Fibroblast of lung (primary cell): ENCODE results near the gene ACTRT2. TPM values are rescaled to one million over a fixed set of nuclear protein-coding genes. Genes with fewer than 3 reads are reported as not detected.

Experiments used
- DNase-seq, 2 donors: peaks; one replicate each; pipeline versions ENCODE4 v3.0.0 to v3.0.0-alpha.2; 2010; ENCODE audit warnings: low read depth in 2 of 2
- H2AFZ ChIP-seq: 2 replicates; pipeline ENCODE4 v1.5.1; 2012; ENCODE audit warnings: low read length, control low read depth, inconsistent platforms
- H3K27ac ChIP-seq: 2 replicates; pipeline ENCODE4 v1.5.1; 2011; ENCODE audit warnings: low read length, control low read depth; ENCODE audit not compliant: insufficient read depth
- H3K27me3 ChIP-seq: 2 replicates; pipeline ENCODE4 v1.5.1; 2011; ENCODE audit warnings: mild to moderate bottlenecking, low read length; ENCODE audit not compliant: control insufficient read depth, insufficient read depth
- H3K36me3 ChIP-seq: 2 replicates; pipeline ENCODE4 v1.5.1; 2011; ENCODE audit warnings: low read length; ENCODE audit not compliant: control insufficient read depth, insufficient read depth
- H3K4me1 ChIP-seq: 2 replicates; pipeline ENCODE4 v1.5.1; 2011; ENCODE audit warnings: low read length; ENCODE audit not compliant: control insufficient read depth, insufficient read depth; ENCODE audit errors: extremely low read depth
- H3K4me2 ChIP-seq: 2 replicates; pipeline ENCODE4 v1.5.1; 2011; ENCODE audit warnings: low read length, control low read depth; ENCODE audit not compliant: insufficient read depth; ENCODE audit errors: extremely low read depth
- H3K4me3 ChIP-seq, 4 experiments: fragments of 200-600 bp in 1 of 4; sonication (generic) in 1 of 4; replicated peaks in 1 of 4; 2 replicates each; pipeline ENCODE4 v1.5.1; 2011 to 2016; ENCODE audit warnings: low read length in 4 of 4, low read depth in 3 of 4, mild to moderate bottlenecking in 3 of 4, control low read depth in 2 of 4, inconsistent platforms in 1 of 4, mixed read lengths in 1 of 4; ENCODE audit not compliant: insufficient read depth in 1 of 4; ENCODE audit errors: control extremely low read depth in 1 of 4
- H3K79me2 ChIP-seq: 2 replicates; pipeline ENCODE4 v1.5.1; 2012; ENCODE audit warnings: mild to moderate bottlenecking, low read length, inconsistent platforms; ENCODE audit not compliant: control insufficient read depth, insufficient read depth
- H3K9ac ChIP-seq: 2 replicates; pipeline ENCODE4 v1.5.1; 2011; ENCODE audit warnings: mild to moderate bottlenecking, low read length, control low read depth; ENCODE audit not compliant: insufficient read depth
- H3K9me3 ChIP-seq: 2 replicates; pipeline ENCODE4 v1.5.1; 2012; ENCODE audit warnings: low read depth, low read length; ENCODE audit not compliant: control insufficient read depth, insufficient read depth
- H4K20me1 ChIP-seq: 2 replicates; pipeline ENCODE4 v1.5.1; 2011; ENCODE audit warnings: low read length; ENCODE audit not compliant: control insufficient read depth, insufficient read depth; ENCODE audit errors: extremely low read depth
- CTCF ChIP-seq, 2 donors: IDR thresholded peaks in 1 of 2; conservative IDR thresholded peaks in 1 of 2; 1 replicate in 1 of 2; 2 replicates in 1 of 2; pipeline ENCODE4 v1.5.1; 2011 to 2012; ENCODE audit warnings: low read length in 2 of 2, control low read depth in 1 of 2, inconsistent platforms in 1 of 2, low read depth in 1 of 2, mild to moderate bottlenecking in 1 of 2
- EZH2 ChIP-seq: IDR thresholded peaks from 2 replicates; pipeline ENCODE4 v1.5.1; 2012; ENCODE audit warnings: low read length, control low read depth, mild to moderate bottlenecking; ENCODE audit errors: missing control alignments
- polyA plus RNA-seq, 2 donors: library from polyadenylated mRNA; depleted of rRNA in 1 of 2; stranded (reverse) in 1 of 2; unstranded in 1 of 2; fragments of >200 nt; gene quantifications; 2 replicates each; pipeline ENCODE4 v1.2.1, GENCODE V29; 2011 to 2012; ENCODE audit warnings: missing spikeins in 1 of 2
- total RNA-seq: library from RNA; depleted of rRNA; stranded (reverse); fragments of >200 nt; gene quantifications from 2 replicates; pipeline ENCODE4 v1.2.1, GENCODE V29; 2014

The ACTRT2 gene
- total and polyA plus RNA-seq, 2 donors (not counting 1 experiment from before 2014, with no cell fraction given), result not detected

GRCh38 chr1:2980849-2981248 is 40.4 kb upstream of the ACTRT2 start:
- Histone ChIP-seq H3K4me1 (no peaks in the 10 kb centered on the region), H3K9me3 (no peaks in the 10 kb centered on the region), H3K9ac (no peak overlapping the region), H2AFZ (no peak overlapping the region), H3K4me3 (no peak overlapping the region), H3K79me2 (no peaks in the 10 kb centered on the region), H3K4me2 (no peak overlapping the region), H3K27ac (no peak overlapping the region), H3K27me3 (no peaks in the 10 kb centered on the region), H3K36me3 (no peaks in the 10 kb centered on the region), H4K20me1 (no peaks in the 10 kb centered on the region)
- TF ChIP-seq CTCF (conservative IDR thresholded peaks at IDR 0.05 in 1 of 2, IDR thresholded peaks at IDR 0.05 in 1 of 2; ENCODE audit: low read depth in 1 of 2, low read length in 2 of 2) (no peak), EZH2 (no peak)
- no peak for DNase-seq

DNA sequence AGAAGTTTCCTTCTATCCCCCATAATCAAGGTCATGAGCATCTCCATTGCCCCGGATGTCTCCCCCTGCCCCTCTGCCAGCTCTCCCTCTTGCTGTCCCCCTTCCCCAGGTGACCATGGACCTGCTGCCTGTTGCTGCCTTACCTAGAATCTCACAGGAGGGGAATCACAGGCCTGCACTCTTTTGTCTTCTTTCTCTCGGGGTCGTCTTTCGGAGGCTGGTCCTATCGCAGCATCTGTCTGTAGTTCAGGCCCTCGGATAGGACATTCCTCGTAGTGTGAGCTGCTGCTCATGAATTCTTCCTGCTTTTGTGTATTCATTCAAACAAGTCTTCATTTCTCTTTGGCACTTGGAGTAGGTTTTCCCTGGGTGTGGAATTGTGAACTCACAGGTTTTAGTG is 39.9 kb upstream of the ACTRT2 start:
- no peak for DNase-seq
- Histone ChIP-seq H3K27me3 (no peaks in the 10 kb centered on the region), H3K36me3 (no peaks in the 10 kb centered on the region), H3K4me2 (no peak overlapping the region), H2AFZ (no peak overlapping the region), H3K9ac (no peak overlapping the region), H3K4me3 (no peak overlapping the region), H3K79me2 (no peaks in the 10 kb centered on the region), H3K4me1 (no peaks in the 10 kb centered on the region), H4K20me1 (no peaks in the 10 kb centered on the region), H3K9me3 (no peaks in the 10 kb centered on the region), H3K27ac (no peak overlapping the region)
- TF ChIP-seq EZH2 (no peak), CTCF (conservative IDR thresholded peaks at IDR 0.05 in 1 of 2, IDR thresholded peaks at IDR 0.05 in 1 of 2; ENCODE audit: low read depth in 1 of 2, low read length in 2 of 2) (no peak)

- Histone ChIP-seq H3K27ac (no peak overlapping the region), H3K4me2 (no peak overlapping the region), H3K4me1 (no peaks in the 10 kb centered on the region), H4K20me1 (no peaks in the 10 kb centered on the region), H3K79me2 (no peaks in the 10 kb centered on the region), H3K27me3 (no peaks in the 10 kb centered on the region), H3K9me3 (no peaks in the 10 kb centered on the region), H3K36me3 (no peaks in the 10 kb centered on the region), H3K9ac (no peak overlapping the region), H2AFZ (no peak overlapping the region), H3K4me3 (no peak overlapping the region)
- TF ChIP-seq EZH2, result no peak
- TF ChIP-seq CTCF (conservative IDR thresholded peaks at IDR 0.05 in 1 of 2, IDR thresholded peaks at IDR 0.05 in 1 of 2; ENCODE audit: low read depth in 1 of 2, low read length in 2 of 2), result no peak
- DNase-seq, result no peak
Observed at GRCh38 chr1:2981981-2982614, 39.2 kb upstream of the ACTRT2 start.
